ENCODE results near the gene ARL17B.
"Not testable (repeated sequence)": the region's sequence is repeated elsewhere in the genome, so short reads cannot be mapped to it uniquely, and the experiment has no call there.

ARL17B gene

GRCh38 chr17:46243505-46243904 is 118.1 kb downstream of the ARL17B start:
- not testable (repeated sequence) for DNase-seq (ENCODE audit: low spot score)

- not testable (repeated sequence) for DNase-seq (ENCODE audit: low spot score)
Observed at GRCh38 chr17:46231359-46231758, 130.2 kb downstream of the ARL17B start.

- DNase-seq (ENCODE audit: low spot score): peak; percentile 94
Observed at GRCh38 chr17:46225274-46225794, 136.2 kb downstream of the ARL17B start.

GRCh38 chr17:46224864-46225263 is 136.7 kb downstream of the ARL17B start:
- not testable (repeated sequence) for DNase-seq (ENCODE audit: low spot score)
